ENCODE measurements around the gene DAPK1. TPM values are rescaled to one million over a fixed set of nuclear protein-coding genes. Genes with fewer than 3 reads are reported as not detected.

DAPK1 gene
- total and polyA plus RNA-seq, 2 donors (not counting 3 experiments of a cell fraction or from before 2014, with no cell fraction given): 58.9 to 119 TPM

DNA sequence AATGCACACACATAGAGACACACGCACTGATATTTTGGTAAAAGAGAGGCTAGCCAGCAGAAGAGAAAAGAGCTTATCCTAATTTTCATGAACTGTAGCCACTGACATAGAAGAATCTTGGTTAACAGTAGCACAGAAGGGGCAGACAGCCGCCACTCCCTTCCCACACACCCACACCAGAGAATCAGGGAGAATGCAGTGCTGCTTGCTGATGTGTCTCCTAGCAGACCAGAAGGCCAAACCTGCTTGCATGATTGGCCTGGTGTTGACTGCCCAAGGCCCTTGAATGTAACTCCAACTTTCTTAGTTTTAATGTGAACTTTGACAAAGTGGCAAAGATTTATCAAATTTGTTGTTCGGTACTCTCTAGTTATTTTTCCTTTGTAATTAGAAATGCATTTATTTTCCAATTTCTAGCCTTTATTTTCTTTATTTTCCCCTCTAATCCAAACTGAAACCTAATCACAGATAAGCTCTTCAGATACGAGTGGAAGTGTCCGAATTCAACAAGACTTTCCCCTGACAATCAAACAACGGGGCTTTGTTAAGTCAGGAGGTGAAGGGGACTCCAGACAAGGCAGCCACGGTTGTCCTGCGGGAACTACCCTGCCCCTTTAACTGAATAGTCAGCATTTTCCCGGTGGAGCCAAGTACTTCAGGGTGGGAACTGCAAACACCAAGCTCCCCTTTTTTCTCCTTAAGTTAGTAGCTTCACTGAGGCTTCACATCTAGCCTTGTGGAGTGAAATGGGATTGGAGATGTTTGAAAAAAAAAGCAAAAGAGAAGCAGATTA, 146.3 kb downstream of the DAPK1 start:
- FAIRE-seq (no peak), DNase-seq (ENCODE audit: low read depth, low spot score) (no peak)
- H3K9me3 ChIP-seq (replicated peaks; ENCODE audit: control insufficient read depth, insufficient read depth, low read length): no peaks in the 10 kb centered on the region
- TF ChIP-seq FOS (IDR thresholded peaks at IDR 0.05; ENCODE audit: borderline replicate concordance, insufficient read depth, low read length): no peak
- H3K27me3 ChIP-seq (ENCODE audit: control insufficient read depth in 2 of 2, insufficient read depth in 2 of 2, low read length in 2 of 2): no peaks in the 10 kb centered on the region
- H3K4me1 ChIP-seq (ENCODE audit: control insufficient read depth, extremely low read depth, insufficient read depth, low read length): peaks cover 10% of the 10 kb centered on the region
- intact Hi-C loops (cut with micrococcal nuclease): no loop called here
- H3K4me3 ChIP-seq (replicated peaks in 1 of 3; ENCODE audit: insufficient read depth in 1 of 3, low read depth in 1 of 3, low read length in 3 of 3): no peak overlapping the region
- H3K79me2 ChIP-seq (ENCODE audit: control insufficient read depth, insufficient read depth, low read length): no peaks in the 10 kb centered on the region
- no peaks in the 10 kb centered on the region for H4K20me1 ChIP-seq (replicated peaks; ENCODE audit: control insufficient read depth, extremely low read depth, insufficient read depth, low read length)
- no peak overlapping the region for H3K27ac ChIP-seq (ENCODE audit: insufficient read depth, low read depth, low read length)
- H3K36me3 ChIP-seq (ENCODE audit: control insufficient read depth in 2 of 2, extremely low read depth in 1 of 2, insufficient read depth in 2 of 2, low read length in 2 of 2): peaks cover 10 to 37% of the 10 kb centered on the region in 2 experiments
- H2AFZ ChIP-seq (ENCODE audit: low read depth, low read length): no peak overlapping the region
- H3K9ac ChIP-seq (replicated peaks; ENCODE audit: extremely low read depth, insufficient read depth, low read length): no peak overlapping the region
- dilution Hi-C loops (cut with MboI; ENCODE audit: extremely low pct_ligation_motif_present, low sequenced_read_pairs): no loop called here
- ChIA-PET CTCF (interaction anchor here (0.7 kb wide), 2 partner anchors 14 to 1653 kb away, joined by 3 read pairs; no protein-coding TSS in a partner anchor), POLR2A (interaction anchor here (0.5 kb wide), 1 partner anchor 147 kb away, joined by 3 read pairs; the partner anchor contains the start of gene DAPK1)
- BruUV-seq (replicated peaks): no TSS peak
- no peak overlapping the region for H3K4me2 ChIP-seq (ENCODE audit: insufficient read depth, low read length)
- H3K9me1 ChIP-seq (replicated peaks; ENCODE audit: control insufficient read depth, extremely low read depth, insufficient read depth, low read length): no peaks in the 10 kb centered on the region

DNA sequence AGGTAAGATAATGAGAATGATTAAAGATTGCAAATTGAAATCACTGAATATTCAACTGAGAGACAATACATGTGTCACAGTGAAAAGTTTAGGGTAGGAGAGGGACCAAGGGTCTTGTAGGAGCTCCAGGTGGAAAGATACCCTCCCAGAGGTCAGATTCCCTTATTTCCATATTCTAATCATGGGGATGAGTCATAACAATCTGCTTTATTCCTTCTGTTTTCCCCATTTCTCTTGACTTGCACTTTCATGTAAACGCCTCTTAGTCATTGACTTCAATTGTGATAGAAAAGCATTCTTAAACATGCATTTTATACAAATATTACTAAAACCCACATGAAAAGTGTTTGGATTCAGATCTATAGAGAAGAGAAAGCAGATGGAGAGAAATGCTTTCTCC, 147.0 kb downstream of the DAPK1 start:
- intact Hi-C loops (cut with micrococcal nuclease) (no loop called here), dilution Hi-C loops (cut with MboI; ENCODE audit: extremely low pct_ligation_motif_present, low sequenced_read_pairs) (no loop called here)
- Histone ChIP-seq H3K36me3 (ENCODE audit: control insufficient read depth in 2 of 2, extremely low read depth in 1 of 2, insufficient read depth in 2 of 2, low read length in 2 of 2) (peaks cover 10 to 43% of the 10 kb centered on the region in 2 experiments), H2AFZ (ENCODE audit: low read depth, low read length) (no peak overlapping the region), H3K4me3 (replicated peaks in 1 of 3; ENCODE audit: insufficient read depth in 1 of 3, low read depth in 1 of 3, low read length in 3 of 3) (no peak overlapping the region), H3K4me2 (ENCODE audit: insufficient read depth, low read length) (no peak overlapping the region), H3K9me1 (replicated peaks; ENCODE audit: control insufficient read depth, extremely low read depth, insufficient read depth, low read length) (no peaks in the 10 kb centered on the region), H3K79me2 (ENCODE audit: control insufficient read depth, insufficient read depth, low read length) (no peaks in the 10 kb centered on the region), H3K27me3 (ENCODE audit: control insufficient read depth in 2 of 2, insufficient read depth in 2 of 2, low read length in 2 of 2) (no peaks in the 10 kb centered on the region), H3K9me3 (replicated peaks; ENCODE audit: control insufficient read depth, insufficient read depth, low read length) (no peaks in the 10 kb centered on the region), H3K4me1 (ENCODE audit: control insufficient read depth, extremely low read depth, insufficient read depth, low read length) (peaks cover 10% of the 10 kb centered on the region), H4K20me1 (replicated peaks; ENCODE audit: control insufficient read depth, extremely low read depth, insufficient read depth, low read length) (no peaks in the 10 kb centered on the region), H3K9ac (replicated peaks; ENCODE audit: extremely low read depth, insufficient read depth, low read length) (no peak overlapping the region), H3K27ac (ENCODE audit: insufficient read depth, low read depth, low read length) (no peak overlapping the region)
- DNase-seq (ENCODE audit: low read depth, low spot score) (peak; percentile 9), FAIRE-seq (no peak)
- no TSS peak for BruUV-seq (replicated peaks)
- POLR2A ChIA-PET: no interaction called here
- no peak for TF ChIP-seq MYC (IDR thresholded peaks at IDR 0.05; ENCODE audit: low read depth, low read length)
- TF ChIP-seq POLR2A (IDR thresholded peaks at IDR 0.05; ENCODE audit: low read depth, low read length): no peak
- peak; percentile 33 for TF ChIP-seq JUN (IDR thresholded peaks at IDR 0.05; ENCODE audit: borderline replicate concordance, insufficient read depth, insufficient read length, low read depth)
- TF ChIP-seq FOS (IDR thresholded peaks at IDR 0.05; ENCODE audit: borderline replicate concordance, insufficient read depth, low read length): peak; percentile 30
- no peak for TF ChIP-seq POLR2AphosphoS5 (IDR thresholded peaks at IDR 0.05; ENCODE audit: insufficient read depth, low read depth, low read length)
- no peak for TF ChIP-seq EZH2 (IDR thresholded peaks at IDR 0.05; ENCODE audit: borderline replicate concordance, low read depth, low read length, severe bottlenecking)
- no peak for TF ChIP-seq MAX (IDR thresholded peaks at IDR 0.05; ENCODE audit: insufficient read depth, insufficient read length)
- no peak for TF ChIP-seq GATA2 (IDR thresholded peaks at IDR 0.05; ENCODE audit: insufficient read depth, insufficient read length, low read depth, low read length)
- TF ChIP-seq, protein P1, sequence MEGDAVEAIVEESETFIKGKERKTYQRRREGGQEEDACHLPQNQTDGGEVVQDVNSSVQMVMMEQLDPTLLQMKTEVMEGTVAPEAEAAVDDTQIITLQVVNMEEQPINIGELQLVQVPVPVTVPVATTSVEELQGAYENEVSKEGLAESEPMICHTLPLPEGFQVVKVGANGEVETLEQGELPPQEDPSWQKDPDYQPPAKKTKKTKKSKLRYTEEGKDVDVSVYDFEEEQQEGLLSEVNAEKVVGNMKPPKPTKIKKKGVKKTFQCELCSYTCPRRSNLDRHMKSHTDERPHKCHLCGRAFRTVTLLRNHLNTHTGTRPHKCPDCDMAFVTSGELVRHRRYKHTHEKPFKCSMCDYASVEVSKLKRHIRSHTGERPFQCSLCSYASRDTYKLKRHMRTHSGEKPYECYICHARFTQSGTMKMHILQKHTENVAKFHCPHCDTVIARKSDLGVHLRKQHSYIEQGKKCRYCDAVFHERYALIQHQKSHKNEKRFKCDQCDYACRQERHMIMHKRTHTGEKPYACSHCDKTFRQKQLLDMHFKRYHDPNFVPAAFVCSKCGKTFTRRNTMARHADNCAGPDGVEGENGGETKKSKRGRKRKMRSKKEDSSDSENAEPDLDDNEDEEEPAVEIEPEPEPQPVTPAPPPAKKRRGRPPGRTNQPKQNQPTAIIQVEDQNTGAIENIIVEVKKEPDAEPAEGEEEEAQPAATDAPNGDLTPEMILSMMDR (IDR thresholded peaks at IDR 0.05; ENCODE audit: extremely low read depth in 1 of 2, insufficient read depth in 1 of 2, low read depth in 1 of 2, low read length in 2 of 2): no peak
- CTCF ChIA-PET: interaction anchor here (0.7 kb wide), 1 partner anchor 13 kb away, joined by 3 read pairs; no protein-coding TSS in a partner anchor
